ENCODE results near the gene TRPV5.

- TF ChIP-seq, protein P1, sequence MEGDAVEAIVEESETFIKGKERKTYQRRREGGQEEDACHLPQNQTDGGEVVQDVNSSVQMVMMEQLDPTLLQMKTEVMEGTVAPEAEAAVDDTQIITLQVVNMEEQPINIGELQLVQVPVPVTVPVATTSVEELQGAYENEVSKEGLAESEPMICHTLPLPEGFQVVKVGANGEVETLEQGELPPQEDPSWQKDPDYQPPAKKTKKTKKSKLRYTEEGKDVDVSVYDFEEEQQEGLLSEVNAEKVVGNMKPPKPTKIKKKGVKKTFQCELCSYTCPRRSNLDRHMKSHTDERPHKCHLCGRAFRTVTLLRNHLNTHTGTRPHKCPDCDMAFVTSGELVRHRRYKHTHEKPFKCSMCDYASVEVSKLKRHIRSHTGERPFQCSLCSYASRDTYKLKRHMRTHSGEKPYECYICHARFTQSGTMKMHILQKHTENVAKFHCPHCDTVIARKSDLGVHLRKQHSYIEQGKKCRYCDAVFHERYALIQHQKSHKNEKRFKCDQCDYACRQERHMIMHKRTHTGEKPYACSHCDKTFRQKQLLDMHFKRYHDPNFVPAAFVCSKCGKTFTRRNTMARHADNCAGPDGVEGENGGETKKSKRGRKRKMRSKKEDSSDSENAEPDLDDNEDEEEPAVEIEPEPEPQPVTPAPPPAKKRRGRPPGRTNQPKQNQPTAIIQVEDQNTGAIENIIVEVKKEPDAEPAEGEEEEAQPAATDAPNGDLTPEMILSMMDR (IDR thresholded peaks at IDR 0.05) = no peak
- no peak for TF ChIP-seq POLR2A (IDR thresholded peaks at IDR 0.05)
These were observed 28.0 kb upstream of the TRPV5 start for GRCh38 chr7:142961595-142961972.
